GM23248 (cell line): ENCODE data around the gene AHR. TPM values are rescaled to one million over a fixed set of nuclear protein-coding genes. Genes with fewer than 3 reads are reported as not detected.

Experiments
- DNase-seq: peaks from one replicate; pipeline ENCODE4 v3.0.0-alpha.2; 2015
- H2AFZ ChIP-seq: fragments of 200-600 bp; sonication (generic); 2 replicates; pipeline ENCODE4 v1.6.1; 2016; ENCODE audit warnings: antibody characterized with exemption
- H3F3A ChIP-seq: fragments of 200-600 bp; sonication (generic); 2 replicates; pipeline ENCODE4 v1.6.1; 2016; ENCODE audit warnings: mild to moderate bottlenecking, antibody characterized with exemption, mixed run types; ENCODE audit not compliant: insufficient read depth
- H3K27ac ChIP-seq: fragments of 200-600 bp; sonication (generic); 2 replicates; pipeline ENCODE4 v1.5.1; 2016; ENCODE audit warnings: mild to moderate bottlenecking
- H3K27me3 ChIP-seq: fragments of 200-600 bp; sonication (generic); replicated peaks from 2 replicates; pipeline ENCODE4 v1.6.1; 2016; ENCODE audit warnings: mild to moderate bottlenecking; ENCODE audit not compliant: insufficient read depth
- H3K36me3 ChIP-seq: fragments of 200-600 bp; sonication (generic); 2 replicates; pipeline ENCODE4 v1.6.1; 2016; ENCODE audit warnings: low read depth, mild to moderate bottlenecking
- H3K4me1 ChIP-seq: fragments of 200-600 bp; sonication (generic); 2 replicates; pipeline ENCODE4 v1.6.1; 2016; ENCODE audit warnings: mild to moderate bottlenecking; ENCODE audit not compliant: insufficient read depth
- H3K4me2 ChIP-seq: fragments of 200-600 bp; sonication (generic); one replicate; pipeline ENCODE4 v1.6.1; 2016; ENCODE audit warnings: mild to moderate bottlenecking; ENCODE audit not compliant: unreplicated experiment
- H3K4me3 ChIP-seq: fragments of 200-600 bp; sonication (generic); 2 replicates; pipeline ENCODE4 v1.5.1; 2016; ENCODE audit warnings: mild to moderate bottlenecking
- H3K79me2 ChIP-seq: fragments of 200-600 bp; sonication (generic); 2 replicates; pipeline ENCODE4 v1.6.1; 2016; ENCODE audit warnings: mild to moderate bottlenecking; ENCODE audit not compliant: insufficient read depth
- H3K9ac ChIP-seq: fragments of 200-600 bp; sonication (generic); 2 replicates; pipeline ENCODE4 v1.6.1; 2016; ENCODE audit warnings: mild to moderate bottlenecking
- H3K9me2 ChIP-seq: fragments of 200-600 bp; sonication (generic); 2 replicates; pipeline ENCODE4 v1.6.1; 2016; ENCODE audit warnings: mixed run types, mild to moderate bottlenecking, moderate library complexity; ENCODE audit not compliant: insufficient read depth
- H3K9me3 ChIP-seq: fragments of 200-600 bp; sonication (generic); one replicate; pipeline ENCODE4 v1.6.1; 2017; ENCODE audit warnings: low read depth
- H4K20me1 ChIP-seq: fragments of 200-600 bp; sonication (generic); 2 replicates; pipeline ENCODE4 v1.6.0; 2016; ENCODE audit not compliant: insufficient read depth
- EZH2 ChIP-seq: fragments of 200-600 bp; sonication (generic); IDR thresholded peaks from 2 replicates; pipeline ENCODE4 v1.6.1; 2018; ENCODE audit warnings: antibody characterized with exemption, mild to moderate bottlenecking; ENCODE audit not compliant: insufficient read depth, poor library complexity, severe bottlenecking
- EZH2phosphoT487 ChIP-seq: fragments of 200-600 bp; sonication (generic); IDR thresholded peaks from 2 replicates; pipeline ENCODE4 v1.6.1; 2018; ENCODE audit warnings: antibody characterized with exemption, moderate library complexity, mild to moderate bottlenecking, low read depth; ENCODE audit not compliant: insufficient read depth
- WGBS, 2 experiments: methylation state at CpG; one replicate each; pipeline ENCODE4 v1.1.6; 2015 to 2017; ENCODE audit warnings: low lambda C conversion rate in 2 of 2, low coverage in 1 of 2; ENCODE audit errors: missing lambda C conversion rate in 2 of 2; 5-methylcytosine and 5-hydroxymethylcytosine counted together
- in situ Hi-C: fragments of 300-500 bp; cut with MboI; formaldehyde crosslinking; loops from 2 replicates; pipeline ENCODE4 v1.15.0; 2020
- polyA plus RNA-seq: library from polyadenylated mRNA; unstranded; fragments of >200 nt; fragmentation: Nextera tagmentation; extraction: Ambion mirVana; gene quantifications from 2 replicates; pipeline ENCODE4 v1.2.1, GENCODE V29; 2016
- total RNA-seq: library from RNA; depleted of rRNA; stranded (reverse); fragments of >200 nt; shearing (Covaris generic); gene quantifications from 2 replicates; pipeline ENCODE4 v1.2.3, GENCODE V29; 2014

The AHR gene
- total and polyA plus RNA-seq, 2 experiments from 2014 or later: 19.0 to 98.7 TPM

DNA sequence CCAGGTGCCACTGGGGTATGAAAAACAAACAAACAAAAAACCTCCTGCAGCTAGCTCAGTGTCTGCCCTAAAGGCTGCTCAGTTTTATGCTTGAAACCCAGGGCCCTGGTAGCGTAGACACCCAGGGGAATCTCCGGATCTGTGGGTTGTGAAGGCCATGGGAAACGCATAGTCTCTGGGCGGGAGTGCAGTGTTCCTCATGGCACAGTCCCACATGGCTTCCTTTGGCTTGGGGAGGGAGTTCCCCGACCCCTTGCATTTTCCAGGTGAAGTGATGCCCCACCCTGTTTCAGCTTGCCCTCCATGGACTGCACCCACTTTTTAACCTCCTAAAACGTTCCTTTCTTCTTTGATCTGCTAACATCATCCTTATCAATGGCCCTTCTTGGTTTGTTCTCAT lies 56.0 kb downstream of the AHR start:
- no peak overlapping the region for H3K9ac ChIP-seq
- in situ Hi-C loops: no loop called here
- H3K9me2 ChIP-seq: no peaks in the 10 kb centered on the region
- 82 to 83% methylated on average over 6 of the region's 6 CpGs for WGBS, 2 experiments
- no peaks in the 10 kb centered on the region for H3K9me3 ChIP-seq
- TF ChIP-seq EZH2phosphoT487 (no peak), EZH2 (no peak)
- H4K20me1 ChIP-seq: no peaks in the 10 kb centered on the region
- no peak overlapping the region for H3K4me3 ChIP-seq
- H3K79me2 ChIP-seq: 0 out of 2 replicates have a peak, but pooled peaks cover 10% of the 10 kb centered on the region
- no peaks in the 10 kb centered on the region for H3K36me3 ChIP-seq
- H3K27me3 ChIP-seq: no peaks in the 10 kb centered on the region
- H3F3A ChIP-seq: no peaks in the 10 kb centered on the region
- no peak for DNase-seq
- H3K27ac ChIP-seq: no peak overlapping the region
- H3K4me1 ChIP-seq: no peaks in the 10 kb centered on the region
- H3K4me2 ChIP-seq: no peak overlapping the region
- no peak overlapping the region for H2AFZ ChIP-seq

DNA sequence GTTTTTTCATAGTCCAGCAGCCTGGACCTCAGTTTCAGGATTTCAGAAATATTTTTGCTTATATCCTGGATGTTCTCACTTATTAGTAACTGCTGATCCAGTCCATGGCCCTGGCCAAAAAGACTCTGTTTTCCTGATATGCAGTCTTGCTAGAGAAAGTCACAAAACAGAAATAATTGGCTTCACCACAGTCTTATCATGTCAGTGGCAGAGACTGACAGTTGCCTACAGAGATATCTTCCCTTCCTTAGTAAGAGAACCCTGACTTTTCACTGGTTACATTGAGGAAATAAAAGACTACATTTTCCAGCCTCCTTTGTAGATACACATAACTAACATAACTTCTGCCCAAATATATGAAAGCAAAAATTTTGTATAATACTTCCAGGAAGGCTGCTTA lies 56.6 kb downstream of the AHR start:
- in situ Hi-C loops: no loop called here
- H3K9ac ChIP-seq: no peak overlapping the region

DNA sequence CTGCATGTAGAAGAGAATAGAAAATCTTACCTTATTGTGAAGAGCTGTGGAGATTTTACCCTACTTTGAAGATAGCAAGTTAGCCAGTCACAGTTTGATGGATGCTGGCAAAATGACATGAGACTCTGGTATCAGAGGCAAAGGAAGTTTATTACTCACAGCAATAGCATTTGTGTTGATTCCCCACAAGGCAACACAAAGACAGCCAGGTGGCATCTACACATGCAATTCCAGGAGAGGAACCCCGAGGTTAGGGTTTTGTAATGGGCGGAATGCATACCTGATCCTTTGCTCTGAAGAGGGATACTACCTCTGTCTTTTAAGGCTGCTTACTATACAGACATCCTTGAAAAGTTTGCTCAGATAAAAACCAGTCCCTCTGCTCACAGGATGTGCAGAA lies 59.5 kb downstream of the AHR start:
- H4K20me1 ChIP-seq: no peaks in the 10 kb centered on the region
- H3K36me3 ChIP-seq: no peaks in the 10 kb centered on the region
- H3K4me1 ChIP-seq: no peaks in the 10 kb centered on the region
- no peak for DNase-seq
- H3K27ac ChIP-seq: no peak overlapping the region
- H3K9me2 ChIP-seq: no peaks in the 10 kb centered on the region
- WGBS, 2 experiments: 93 to 97% methylated on average over 2 of the region's 2 CpGs
- in situ Hi-C loops: no loop called here
- no peaks in the 10 kb centered on the region for H3K27me3 ChIP-seq
- no peaks in the 10 kb centered on the region for H3K79me2 ChIP-seq
- no peak overlapping the region for H2AFZ ChIP-seq
- TF ChIP-seq EZH2: no peak
- TF ChIP-seq EZH2phosphoT487: no peak
- H3K4me2 ChIP-seq: no peak overlapping the region
- H3K4me3 ChIP-seq: no peak overlapping the region
- no peaks in the 10 kb centered on the region for H3F3A ChIP-seq
- no peak overlapping the region for H3K9ac ChIP-seq
- H3K9me3 ChIP-seq: no peaks in the 10 kb centered on the region

More for the DNA sequence above, 56.6 kb downstream of the AHR start:
- H3K36me3 ChIP-seq: no peaks in the 10 kb centered on the region
- TF ChIP-seq EZH2 (no peak), EZH2phosphoT487 (no peak)
- H3K9me2 ChIP-seq: no peaks in the 10 kb centered on the region
- no peaks in the 10 kb centered on the region for H4K20me1 ChIP-seq
- H3F3A ChIP-seq: no peaks in the 10 kb centered on the region
- no peak overlapping the region for H2AFZ ChIP-seq
- H3K79me2 ChIP-seq: 0 out of 2 replicates have a peak, but pooled peaks cover 10% of the 10 kb centered on the region
- no peak for DNase-seq
- H3K4me1 ChIP-seq: no peaks in the 10 kb centered on the region
- no peaks in the 10 kb centered on the region for H3K9me3 ChIP-seq
- H3K27ac ChIP-seq: no peak overlapping the region
- H3K4me2 ChIP-seq: no peak overlapping the region
- H3K4me3 ChIP-seq: no peak overlapping the region
- no peaks in the 10 kb centered on the region for H3K27me3 ChIP-seq

DNA sequence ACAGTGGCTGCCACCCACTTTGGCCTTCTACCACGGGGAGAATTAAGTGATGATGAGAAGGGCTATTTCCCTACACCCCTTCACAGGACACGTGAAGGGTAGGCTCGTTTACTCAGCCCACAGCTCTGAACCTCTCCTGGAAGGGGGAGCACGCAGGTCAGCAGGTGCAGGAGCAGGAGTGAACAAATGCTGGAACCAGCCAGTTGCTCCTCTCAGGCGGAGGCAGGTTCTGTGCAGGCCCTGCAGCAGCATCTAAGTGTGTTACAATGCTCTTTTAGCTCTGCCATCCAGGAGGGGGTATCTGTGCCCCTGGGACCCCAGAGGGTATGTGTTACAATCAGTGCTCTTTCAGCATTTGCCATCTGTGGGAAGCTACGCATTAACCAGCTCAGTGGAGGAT lies 61.2 kb downstream of the AHR start:
- Histone ChIP-seq H3K9ac (no peak overlapping the region), H3K9me2 (no peaks in the 10 kb centered on the region), H3K4me3 (no peak overlapping the region), H4K20me1 (no peaks in the 10 kb centered on the region), H3K4me2 (no peak overlapping the region), H2AFZ (no peak overlapping the region), H3K27ac (no peak overlapping the region), H3F3A (no peaks in the 10 kb centered on the region), H3K4me1 (no peaks in the 10 kb centered on the region), H3K27me3 (no peaks in the 10 kb centered on the region), H3K79me2 (no peaks in the 10 kb centered on the region), H3K36me3 (no peaks in the 10 kb centered on the region), H3K9me3 (no peaks in the 10 kb centered on the region)
- no peak for DNase-seq
- no peak for TF ChIP-seq EZH2
- TF ChIP-seq EZH2phosphoT487: no peak
- WGBS, 2 experiments: 77 to 83% methylated on average over 6 of the region's 6 CpGs
- in situ Hi-C loops: no loop called here
